Breast epithelium (tissue), 4 donors: ENCODE data around the gene AHNAK2. TPM values are rescaled to one million over a fixed set of nuclear protein-coding genes. Genes with fewer than 3 reads are reported as not detected.
A peak's percentile ranks its signal among the peaks of the same experiment; 100 is the strongest.

Experiments used
- DNase-seq, 2 donors: peaks; one replicate each; pipeline ENCODE4 v3.0.0-alpha.2; 2019; ENCODE audit warnings: low spot score in 2 of 2
- H3K27ac ChIP-seq, 2 donors: fragments of 200-600 bp; sonication (generic) in 1 of 2; one replicate each; pipeline ENCODE4 v1.5.1; 2016 to 2019; ENCODE audit warnings: mild to moderate bottlenecking in 1 of 2
- H3K27me3 ChIP-seq, 2 donors: fragments of 200-600 bp; sonication (generic) in 1 of 2; one replicate each; pipeline versions ENCODE4 v1.5.1 to v1.6.0; 2017 to 2019; ENCODE audit warnings: control low read depth in 1 of 2, mild to moderate bottlenecking in 1 of 2
- H3K36me3 ChIP-seq: fragments of 200-600 bp; one replicate; pipeline ENCODE4 v1.5.1; 2019
- H3K4me1 ChIP-seq, 2 donors: fragments of 200-600 bp; sonication (generic); one replicate each; pipeline ENCODE4 v1.5.1; 2016 to 2019; ENCODE audit warnings: control low read depth in 1 of 2
- H3K4me3 ChIP-seq, 3 donors: fragments of 200-600 bp; sonication (generic); 1 replicate in 2 of 3; 2 replicates in 1 of 3; pipeline ENCODE4 v1.5.1; 2016 to 2019; ENCODE audit warnings: mild to moderate bottlenecking in 3 of 3, moderate library complexity in 2 of 3
- H3K9me3 ChIP-seq, 2 donors: fragments of 200-600 bp; sonication (generic) in 1 of 2; one replicate each; pipeline ENCODE4 v1.5.1; 2016 to 2019; ENCODE audit warnings: control low read depth in 1 of 2
- POLR2A ChIP-seq: fragments of 450-650 bp; IDR thresholded peaks from one replicate; pipeline ENCODE4 v1.6.1; 2016; ENCODE audit warnings: antibody characterized with exemption, mild to moderate bottlenecking, moderate library complexity
- POLR2AphosphoS5 ChIP-seq, 3 donors: sonication (generic); formaldehyde crosslinking; IDR thresholded peaks; one replicate each; pipeline ENCODE4 v1.6.1; 2017; ENCODE audit warnings: antibody characterized with exemption in 3 of 3
- intact Hi-C: fragments of 100-400 bp; cut with DNase I; formaldehyde crosslinking; loops from one replicate; pipeline ENCODE4 v1.15.1; 2023; ENCODE audit warnings: low total_unique reads
- total RNA-seq, 3 donors: library from RNA; depleted of rRNA; stranded (reverse); fragments of >200 nt; gene quantifications; one replicate each; pipeline ENCODE4 v1.1.0, GENCODE V29; 2016
- TF ChIP-seq, protein P1 (sequence below), 3 donors: fragments of 450-650 bp; IDR thresholded peaks; one replicate each; pipeline ENCODE4 v1.5.1; 2016 to 2017; ENCODE audit warnings: antibody characterized with exemption in 3 of 3, mild to moderate bottlenecking in 3 of 3, moderate library complexity in 3 of 3

Gene AHNAK2
- total RNA-seq, 3 donors from 2014 or later: 15.1 to 46.7 (median 19.3) TPM

DNA sequence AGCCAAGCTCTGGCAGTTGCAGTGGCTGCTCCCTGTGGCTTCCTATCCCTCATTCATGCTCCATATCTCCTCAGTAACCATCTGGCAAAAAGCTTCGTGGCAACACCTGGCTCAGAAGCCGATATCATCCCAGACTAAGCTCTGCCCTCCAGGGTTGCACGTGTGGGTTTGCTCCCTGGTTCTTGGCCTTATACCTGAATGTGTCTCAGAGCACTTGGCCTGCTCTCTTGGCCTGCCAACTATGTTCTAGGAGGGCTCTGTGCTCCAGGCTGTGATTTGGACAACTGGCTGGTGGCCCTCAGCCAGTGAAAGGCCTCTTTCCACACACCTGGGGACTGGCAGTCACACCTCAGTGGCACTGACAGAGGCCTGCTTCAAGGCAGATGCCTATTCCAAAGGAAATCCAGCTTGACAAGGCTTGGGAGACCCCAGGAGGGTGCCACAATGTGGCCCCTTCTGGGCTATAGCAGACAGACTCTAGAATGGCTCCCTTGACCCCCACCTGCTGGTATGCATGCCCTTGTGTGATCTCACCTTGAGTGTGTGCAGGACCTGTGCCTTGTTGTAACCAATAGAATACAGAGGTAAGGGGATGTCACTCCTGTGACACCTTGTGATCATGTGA, 43.0 kb downstream of the AHNAK2 start:
- H3K27ac ChIP-seq: peak overlapping the region in 1 of 2 donors; percentile 25
- no peaks in the 10 kb centered on the region for H3K9me3 ChIP-seq
- H3K4me3 ChIP-seq: no peak overlapping the region
- intact Hi-C loops: no loop called here
- no peaks in the 10 kb centered on the region for H3K27me3 ChIP-seq
- peak in 1 of 2 donors; percentile 32 for DNase-seq
- H3K36me3 ChIP-seq: no peaks in the 10 kb centered on the region
- TF ChIP-seq POLR2A (no peak), POLR2AphosphoS5 (IDR thresholded peaks at IDR 0.05) (no peak)
- TF ChIP-seq, protein P1, sequence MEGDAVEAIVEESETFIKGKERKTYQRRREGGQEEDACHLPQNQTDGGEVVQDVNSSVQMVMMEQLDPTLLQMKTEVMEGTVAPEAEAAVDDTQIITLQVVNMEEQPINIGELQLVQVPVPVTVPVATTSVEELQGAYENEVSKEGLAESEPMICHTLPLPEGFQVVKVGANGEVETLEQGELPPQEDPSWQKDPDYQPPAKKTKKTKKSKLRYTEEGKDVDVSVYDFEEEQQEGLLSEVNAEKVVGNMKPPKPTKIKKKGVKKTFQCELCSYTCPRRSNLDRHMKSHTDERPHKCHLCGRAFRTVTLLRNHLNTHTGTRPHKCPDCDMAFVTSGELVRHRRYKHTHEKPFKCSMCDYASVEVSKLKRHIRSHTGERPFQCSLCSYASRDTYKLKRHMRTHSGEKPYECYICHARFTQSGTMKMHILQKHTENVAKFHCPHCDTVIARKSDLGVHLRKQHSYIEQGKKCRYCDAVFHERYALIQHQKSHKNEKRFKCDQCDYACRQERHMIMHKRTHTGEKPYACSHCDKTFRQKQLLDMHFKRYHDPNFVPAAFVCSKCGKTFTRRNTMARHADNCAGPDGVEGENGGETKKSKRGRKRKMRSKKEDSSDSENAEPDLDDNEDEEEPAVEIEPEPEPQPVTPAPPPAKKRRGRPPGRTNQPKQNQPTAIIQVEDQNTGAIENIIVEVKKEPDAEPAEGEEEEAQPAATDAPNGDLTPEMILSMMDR (IDR thresholded peaks at IDR 0.05): no peak
- no peaks in the 10 kb centered on the region for H3K4me1 ChIP-seq

DNA sequence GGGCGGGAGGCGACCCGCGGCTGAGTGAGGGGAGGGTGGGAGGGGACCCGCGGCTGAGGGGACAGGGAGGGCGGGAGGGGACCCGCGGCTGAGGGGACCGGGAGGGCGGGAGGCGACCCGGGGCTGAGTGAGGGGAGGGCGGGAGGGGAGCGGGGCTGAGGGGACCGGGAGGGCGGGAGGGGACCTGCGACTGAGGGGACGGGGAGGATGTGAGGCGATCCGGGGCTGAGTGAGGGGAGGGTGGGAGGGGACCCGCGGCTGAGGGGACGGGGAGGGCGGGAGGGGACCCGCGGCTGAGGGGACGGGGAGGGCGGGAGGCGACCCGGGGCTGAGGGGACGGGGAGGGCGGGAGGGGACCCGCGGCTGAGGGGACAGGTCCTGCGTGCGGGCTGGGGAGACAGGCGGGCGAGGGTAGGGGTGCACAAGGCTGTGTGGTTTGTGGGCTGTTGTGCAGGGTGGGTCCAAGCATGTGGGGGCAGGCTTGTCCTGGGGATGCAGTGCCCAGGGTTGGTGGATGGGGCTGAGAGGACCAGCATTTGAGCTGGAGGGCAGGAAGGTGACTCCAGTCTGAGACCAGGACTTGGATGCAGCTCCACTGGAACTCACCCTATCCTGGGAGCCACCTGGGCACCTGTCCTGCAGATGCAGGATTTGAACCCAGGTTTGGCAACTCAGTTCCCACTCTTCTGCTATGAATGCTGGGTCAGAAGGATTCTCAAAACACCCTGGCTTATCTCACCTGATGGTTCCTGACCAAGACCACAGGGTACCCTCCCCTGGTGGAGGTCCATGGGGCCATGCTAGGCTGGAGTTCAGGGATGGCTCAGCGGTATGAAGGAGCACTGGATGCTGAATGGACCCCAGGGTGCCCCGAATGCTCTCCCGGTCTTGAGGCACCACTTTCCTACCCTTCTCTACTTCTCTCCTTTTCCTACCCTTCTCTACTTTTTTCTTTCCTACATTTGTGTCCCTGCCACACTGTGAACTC, 44.1 kb downstream of the AHNAK2 start:
- peak overlapping the region in 1 of 2 donors; percentile 50 for H3K27ac ChIP-seq
- peak in 1 of 2 donors; percentile 46 for DNase-seq
- H3K9me3 ChIP-seq: no peaks in the 10 kb centered on the region
- no peaks in the 10 kb centered on the region for H3K36me3 ChIP-seq
- H3K4me1 ChIP-seq: no peaks in the 10 kb centered on the region
- H3K4me3 ChIP-seq: peak overlapping the region; percentile 56 to 69 (median 64)
- intact Hi-C loops: loop anchor here (5.0 kb wide), 1 partner anchor 38 kb away; no protein-coding TSS in a partner anchor
- H3K27me3 ChIP-seq: no peaks in the 10 kb centered on the region
- TF ChIP-seq, protein P1 (IDR thresholded peaks at IDR 0.05): no peak
- TF ChIP-seq POLR2A (no peak), POLR2AphosphoS5 (IDR thresholded peaks at IDR 0.05) (no peak)

DNA sequence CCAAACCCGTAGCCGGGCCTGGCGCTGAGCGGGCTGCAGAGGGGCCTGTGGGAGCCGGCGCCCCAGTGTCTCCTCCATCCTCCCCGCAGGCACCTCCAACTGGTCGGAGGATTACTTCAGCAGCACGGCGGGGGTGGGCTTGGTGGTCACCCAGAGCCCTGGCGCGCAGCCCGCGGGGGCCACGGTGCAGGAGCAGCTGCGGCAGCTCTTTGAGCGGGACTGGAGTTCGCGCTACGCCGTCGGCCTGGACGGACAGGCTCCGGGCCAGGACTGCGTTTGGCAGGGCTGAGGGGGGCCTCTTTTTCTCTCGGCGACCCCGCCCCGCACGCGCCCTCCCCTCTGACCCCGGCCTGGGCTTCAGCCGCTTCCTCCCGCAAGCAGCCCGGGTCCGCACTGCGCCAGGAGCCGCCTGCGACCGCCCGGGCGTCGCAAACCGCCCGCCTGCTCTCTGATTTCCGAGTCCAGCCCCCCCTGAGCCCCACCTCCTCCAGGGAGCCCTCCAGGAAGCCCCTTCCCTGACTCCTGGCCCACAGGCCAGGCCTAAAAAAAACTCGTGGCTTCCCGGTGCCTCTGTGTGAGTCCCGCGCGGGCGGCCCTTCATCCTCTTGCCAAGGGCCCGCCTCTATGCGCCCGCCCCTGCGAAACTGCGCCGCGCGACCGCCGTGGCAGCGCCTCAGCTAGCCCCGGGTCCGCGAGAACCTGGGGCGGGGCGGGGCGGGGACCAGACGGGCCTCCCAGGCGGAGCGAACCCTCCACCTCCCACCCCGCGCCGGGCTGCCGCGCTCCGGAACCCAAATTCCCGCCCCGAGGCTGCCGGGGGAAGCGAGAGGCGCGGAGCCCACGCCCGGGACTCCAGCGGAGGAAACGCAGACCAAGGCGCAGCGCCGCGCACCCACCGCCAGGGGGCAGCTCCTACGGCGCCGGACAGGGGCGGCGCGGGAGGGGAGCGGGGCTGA, 45.2 kb downstream of the AHNAK2 start:
- peak overlapping the region; percentile 50 to 61 for H3K27ac ChIP-seq
- peak overlapping the region; percentile 56 to 69 (median 64) for H3K4me3 ChIP-seq
- no peaks in the 10 kb centered on the region for H3K4me1 ChIP-seq
- TF ChIP-seq POLR2A (no peak), POLR2AphosphoS5 (IDR thresholded peaks at IDR 0.05) (peak in 2 of 3 donors; percentile 51 to 63)
- TF ChIP-seq, protein P1 (IDR thresholded peaks at IDR 0.05): peak; percentile 47 to 63 (median 51)
- intact Hi-C loops: loop anchor here (5.0 kb wide), 1 partner anchor 39 kb away; no protein-coding TSS in a partner anchor
- peak; percentile 68 to 85 for DNase-seq
- no peaks in the 10 kb centered on the region for H3K27me3 ChIP-seq
- H3K9me3 ChIP-seq: no peaks in the 10 kb centered on the region
- H3K36me3 ChIP-seq: no peaks in the 10 kb centered on the region

DNA sequence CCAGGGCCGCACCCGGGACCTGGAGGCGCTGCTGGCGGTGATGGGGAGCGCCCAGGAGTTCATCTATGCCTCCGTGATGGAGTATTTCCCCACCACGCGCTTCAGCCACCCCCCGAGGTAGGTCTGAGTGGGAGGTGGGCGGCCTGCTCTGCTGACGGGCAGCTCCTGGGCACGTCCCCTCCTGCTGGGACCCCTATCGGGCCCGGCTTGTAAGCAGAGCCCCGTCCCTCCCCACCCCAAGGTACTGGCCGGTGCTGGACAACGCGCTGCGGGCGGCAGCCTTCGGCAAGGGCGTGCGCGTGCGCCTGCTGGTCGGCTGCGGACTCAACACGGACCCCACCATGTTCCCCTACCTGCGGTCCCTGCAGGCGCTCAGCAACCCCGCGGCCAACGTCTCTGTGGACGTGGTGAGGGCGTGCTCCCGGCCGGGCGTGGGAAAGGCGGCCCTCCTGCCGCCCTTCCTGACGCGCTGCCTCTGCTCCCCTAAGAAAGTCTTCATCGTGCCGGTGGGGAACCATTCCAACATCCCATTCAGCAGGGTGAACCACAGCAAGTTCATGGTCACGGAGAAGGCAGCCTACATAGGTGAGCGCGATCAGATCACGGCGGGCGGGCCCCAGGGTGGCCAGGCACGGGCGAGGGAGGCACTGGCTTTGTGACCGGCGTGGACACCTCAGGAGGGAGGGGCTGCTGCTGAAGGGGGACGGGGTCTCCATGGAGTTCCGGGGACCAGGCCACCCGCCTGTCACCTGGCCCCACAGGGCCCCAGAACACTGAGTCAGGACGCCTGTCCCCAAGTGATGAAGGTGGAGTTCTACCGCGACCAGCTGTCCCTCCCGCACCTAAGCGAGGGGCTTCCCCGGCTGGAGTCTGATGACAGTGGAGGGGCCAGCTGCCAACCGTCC, 46.2 kb downstream of the AHNAK2 start:
- peak in 1 of 2 donors; percentile 52 for DNase-seq
- Histone ChIP-seq H3K4me1 (no peaks in the 10 kb centered on the region), H3K36me3 (no peaks in the 10 kb centered on the region), H3K9me3 (no peaks in the 10 kb centered on the region), H3K27ac (peak overlapping the region in 1 of 2 donors; percentile 61), H3K27me3 (no peaks in the 10 kb centered on the region), H3K4me3 (peak overlapping the region; percentile 56 to 69 (median 64))
- intact Hi-C loops: loop anchor here (5.0 kb wide), 1 partner anchor 40 kb away; no protein-coding TSS in a partner anchor
- TF ChIP-seq POLR2A (no peak), POLR2AphosphoS5 (IDR thresholded peaks at IDR 0.05) (no peak)
- TF ChIP-seq, protein P1 (IDR thresholded peaks at IDR 0.05): no peak
